K562 (cell line): ENCODE results near the gene ATF6B. TPM values are rescaled to one million over a fixed set of nuclear protein-coding genes. Genes with fewer than 3 reads are reported as not detected.

Source experiments
- BACH1 ChIP-seq: fragments of 200-800 bp; sonication (Bioruptor generic); IDR thresholded peaks from 2 replicates; pipeline ENCODE4 v1.6.1; 2016; ENCODE audit warnings: missing genetic modification characterization, missing compliant biosample characterization
- GTF2B ChIP-seq: IDR thresholded peaks from 2 replicates; pipeline ENCODE4 v1.6.1; 2011; ENCODE audit not compliant: insufficient read length; ENCODE audit errors: extremely low read depth
- KDM4B ChIP-seq, 2 experiments: fragments of 450-650 bp in 1 of 2; sonication (generic) in 1 of 2; IDR thresholded peaks; 2 replicates each; pipeline ENCODE4 v1.6.1; 2016 to 2017; ENCODE audit warnings: borderline replicate concordance in 2 of 2, antibody characterized with exemption in 1 of 2, low read depth in 1 of 2, mild to moderate bottlenecking in 1 of 2
- PML ChIP-seq: IDR thresholded peaks from 2 replicates; pipeline ENCODE4 v1.6.1; 2012; ENCODE audit warnings: low read length, inconsistent platforms
- PRDM10 ChIP-seq: fragments of 450-650 bp; IDR thresholded peaks from 2 replicates; pipeline ENCODE4 v1.6.1; 2018; ENCODE audit not compliant: partially characterized antibody
- RFX1 ChIP-seq: fragments of 450-650 bp; IDR thresholded peaks from 2 replicates; pipeline ENCODE4 v1.6.1; 2016; ENCODE audit warnings: mild to moderate bottlenecking, moderate library complexity
- SREBF1 ChIP-seq: fragments of 150-350 bp; IDR thresholded peaks from 2 replicates; pipeline ENCODE4 v1.6.1; 2014; ENCODE audit warnings: antibody characterized with exemption, low read depth, low read length, borderline replicate concordance
- TRIM25 ChIP-seq: fragments of 450-650 bp; IDR thresholded peaks from 2 replicates; pipeline ENCODE4 v1.7.0; 2016; ENCODE audit warnings: borderline replicate concordance
- VEZF1 ChIP-seq: fragments of 200-800 bp; sonication (Bioruptor generic); IDR thresholded peaks from 2 replicates; pipeline ENCODE4 v1.6.1; 2017; ENCODE audit warnings: missing genetic modification characterization, missing compliant biosample characterization
- XRCC4 ChIP-seq: IDR thresholded peaks from one replicate; pipeline ENCODE4 v1.6.1; 2011; ENCODE audit not compliant: insufficient read depth, insufficient read length; ENCODE audit errors: extremely low read depth
- ZBTB7A ChIP-seq: IDR thresholded peaks from 2 replicates; pipeline ENCODE4 v1.6.1; 2011; ENCODE audit warnings: low read depth, mild to moderate bottlenecking, low read length, moderate library complexity, borderline replicate concordance; ENCODE audit not compliant: control insufficient read depth
- ZFX ChIP-seq: sonication (generic); formaldehyde crosslinking; IDR thresholded peaks from 2 replicates; pipeline ENCODE4 v1.8.0; 2022; ENCODE audit warnings: mild to moderate bottlenecking, missing genetic modification reagents, moderate library complexity
- ZNF717 ChIP-seq: fragments of 250-450 bp; sonication (Bioruptor Pico); IDR thresholded peaks from 2 replicates; pipeline ENCODE4 v1.5.0; 2021
- ZNF740 ChIP-seq, 3 experiments: fragments of 200-800 bp in 1 of 3; sonication (Bioruptor generic) in 1 of 3; sonication (generic) in 1 of 3; formaldehyde crosslinking in 1 of 3; IDR thresholded peaks; 2 replicates each; pipeline versions ENCODE4 v1.6.1 to v1.8.0; 2016 to 2022; ENCODE audit warnings: mild to moderate bottlenecking in 2 of 3, missing compliant biosample characterization in 2 of 3, missing genetic modification characterization in 2 of 3, missing genetic modification reagents in 1 of 3
- ZNF766 ChIP-seq: fragments of 200-800 bp; sonication (Bioruptor generic); conservative IDR thresholded peaks from 2 replicates; pipeline ENCODE4 v1.6.1; 2016; ENCODE audit warnings: missing genetic modification characterization, missing compliant biosample characterization
- polyA plus RNA-seq, 8 experiments: library from polyadenylated mRNA; depleted of rRNA in 4 of 8; stranded (reverse) in 5 of 8; unstranded in 3 of 8; fragments of >200 nt; fragmentation: Nextera tagmentation in 2 of 8; fragmentation: Illumina TruSeq in 1 of 8; extraction: Ambion mirVana in 2 of 8; extraction: Trizol in 1 of 8; gene quantifications; 2 replicates each; pipeline versions ENCODE4 v1.2.1 to v1.2.3, GENCODE V29; 2011 to 2014; ENCODE audit warnings: inconsistent platforms in 1 of 8, missing spikeins in 1 of 8
- total RNA-seq, 7 experiments: library from RNA; depleted of rRNA in 6 of 7; stranded (reverse); fragments of >200 nt in 6 of 7; fragmentation: Illumina TruSeq in 2 of 7; extraction: Trizol in 2 of 7; gene quantifications; 2 replicates each; pipeline versions ENCODE4 v1.2.1 to v1.2.3, GENCODE V29; 2011 to 2021; ENCODE audit warnings: low replicate concordance in 1 of 7

ATF6B gene
- total and polyA plus RNA-seq, 9 of the 15 experiments (the other 6 are each of a cell fraction or from before 2014, with no cell fraction given) = 20.7 to 131 (median 31.7) TPM

- TF ChIP-seq PRDM10 = peak; percentile 5
- no peak for TF ChIP-seq KDM4B (IDR thresholded peaks at IDR 0.05; ENCODE audit: borderline replicate concordance in 2 of 2, low read depth in 1 of 2)
- peak; percentile 92 for TF ChIP-seq VEZF1 (CRISPR knock-in tag)
- TF ChIP-seq BACH1 (tag) = no peak
- 0 out of 2 replicates have a peak, but pooled peaks have one; percentile 7 for TF ChIP-seq PML
- TF ChIP-seq ZNF740 (CRISPR knock-in tag; IDR thresholded peaks at IDR 0.05) = 0 out of 2 replicates have a peak, but pooled peaks have one; percentile 20
- TF ChIP-seq ZNF740 (tag; IDR thresholded peaks at IDR 0.05) = peak in 1 of 2 experiments; percentile 95; a peak in 2 of 4 replicates
- no peak for TF ChIP-seq GTF2B
- no peak for TF ChIP-seq SREBF1
- no peak for TF ChIP-seq TRIM25
- peak; percentile 54 for TF ChIP-seq ZBTB7A
- TF ChIP-seq XRCC4 = no peak
- peak; percentile 21; the same call in 1 of the 2 replicates for TF ChIP-seq ZFX (CRISPR knock-in tag)
- TF ChIP-seq RFX1 = peak; percentile 88
- TF ChIP-seq ZNF766 (CRISPR knock-in tag) = no peak
- no peak for TF ChIP-seq ZNF717 (CRISPR knock-in tag)
Measured at GRCh38 chr6:32151863-32152768, 24.1 kb upstream of the ATF6B start, which contains the start of gene PRRT1 (continued).
